Sigmoid colon (tissue), 3 donors: ENCODE data around the gene DMRTC2.

Source experiments
- POLR2A ChIP-seq, 2 donors: fragments of 450-650 bp; IDR thresholded peaks; one replicate each; pipeline ENCODE4 v1.6.1; 2016; ENCODE audit warnings: antibody characterized with exemption in 2 of 2, mild to moderate bottlenecking in 2 of 2, moderate library complexity in 2 of 2
- TF ChIP-seq, protein P1 (sequence below), 4 experiments: fragments of 450-650 bp in 3 of 4; fragments of 200-600 bp in 1 of 4; IDR thresholded peaks; one replicate each; pipeline ENCODE4 v1.5.1; 2016 to 2019; ENCODE audit warnings: antibody characterized with exemption in 4 of 4, mild to moderate bottlenecking in 3 of 4, moderate library complexity in 2 of 4

DNA sequence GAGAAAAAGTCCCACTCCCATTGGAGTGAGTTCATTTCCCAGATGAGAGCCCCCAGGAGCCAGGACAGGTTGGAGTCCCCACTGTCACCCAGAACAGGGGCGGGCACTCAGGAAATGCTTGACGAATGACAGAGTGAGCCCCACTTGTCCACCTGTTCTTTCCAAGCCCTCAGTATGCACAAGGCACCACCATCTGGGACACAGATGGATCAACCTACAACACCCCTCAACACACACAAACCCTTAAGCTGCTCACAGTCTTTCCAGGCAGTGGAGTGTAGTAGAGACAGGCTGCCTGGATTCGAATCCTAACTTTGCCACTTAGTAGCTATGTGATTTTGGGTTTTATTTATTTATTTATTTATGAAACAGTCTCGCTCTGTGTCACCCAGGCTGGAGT lies 46.1 kb downstream of the DMRTC2 start:
- no peak for TF ChIP-seq POLR2A (IDR thresholded peaks at IDR 0.05)
- TF ChIP-seq, protein P1, sequence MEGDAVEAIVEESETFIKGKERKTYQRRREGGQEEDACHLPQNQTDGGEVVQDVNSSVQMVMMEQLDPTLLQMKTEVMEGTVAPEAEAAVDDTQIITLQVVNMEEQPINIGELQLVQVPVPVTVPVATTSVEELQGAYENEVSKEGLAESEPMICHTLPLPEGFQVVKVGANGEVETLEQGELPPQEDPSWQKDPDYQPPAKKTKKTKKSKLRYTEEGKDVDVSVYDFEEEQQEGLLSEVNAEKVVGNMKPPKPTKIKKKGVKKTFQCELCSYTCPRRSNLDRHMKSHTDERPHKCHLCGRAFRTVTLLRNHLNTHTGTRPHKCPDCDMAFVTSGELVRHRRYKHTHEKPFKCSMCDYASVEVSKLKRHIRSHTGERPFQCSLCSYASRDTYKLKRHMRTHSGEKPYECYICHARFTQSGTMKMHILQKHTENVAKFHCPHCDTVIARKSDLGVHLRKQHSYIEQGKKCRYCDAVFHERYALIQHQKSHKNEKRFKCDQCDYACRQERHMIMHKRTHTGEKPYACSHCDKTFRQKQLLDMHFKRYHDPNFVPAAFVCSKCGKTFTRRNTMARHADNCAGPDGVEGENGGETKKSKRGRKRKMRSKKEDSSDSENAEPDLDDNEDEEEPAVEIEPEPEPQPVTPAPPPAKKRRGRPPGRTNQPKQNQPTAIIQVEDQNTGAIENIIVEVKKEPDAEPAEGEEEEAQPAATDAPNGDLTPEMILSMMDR (IDR thresholded peaks at IDR 0.05) = no peak
